HK-2 (cell line): Measurements from ENCODE around the gene CFHR3.
"Not testable (repeated sequence)": the region's sequence is repeated elsewhere in the genome, so short reads cannot be mapped to it uniquely, and the experiment has no call there.

Source experiments
- DNase-seq: peaks from one replicate; pipeline ENCODE4 v3.0.0-alpha.2; 2018; ENCODE audit not compliant: unreplicated experiment

The CFHR3 gene

DNA sequence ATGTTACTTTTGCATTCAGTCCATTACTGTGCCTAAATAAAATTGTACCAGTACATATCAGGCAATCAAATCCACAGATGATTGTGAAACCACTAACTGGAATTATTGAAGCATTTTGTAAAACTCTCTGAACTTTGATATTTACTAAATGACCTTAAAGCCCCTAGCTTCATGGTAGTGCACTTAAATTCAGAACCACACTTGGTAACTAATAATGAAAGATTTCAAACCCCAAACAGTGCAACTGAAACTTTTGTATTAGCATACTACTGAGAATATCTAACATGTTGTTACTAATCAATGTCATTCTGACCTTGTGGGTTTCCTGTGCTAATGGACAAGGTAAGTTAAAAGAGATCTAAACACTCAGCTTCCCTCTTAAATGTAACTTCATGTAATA lies at the start of gene CFHR3:
TSS of gene CFHR3 (plus strand) at position 238 of the 400 bp plus-strand sequence. CDS start at position 285, 47 bp downstream.
- no peak for DNase-seq

DNA sequence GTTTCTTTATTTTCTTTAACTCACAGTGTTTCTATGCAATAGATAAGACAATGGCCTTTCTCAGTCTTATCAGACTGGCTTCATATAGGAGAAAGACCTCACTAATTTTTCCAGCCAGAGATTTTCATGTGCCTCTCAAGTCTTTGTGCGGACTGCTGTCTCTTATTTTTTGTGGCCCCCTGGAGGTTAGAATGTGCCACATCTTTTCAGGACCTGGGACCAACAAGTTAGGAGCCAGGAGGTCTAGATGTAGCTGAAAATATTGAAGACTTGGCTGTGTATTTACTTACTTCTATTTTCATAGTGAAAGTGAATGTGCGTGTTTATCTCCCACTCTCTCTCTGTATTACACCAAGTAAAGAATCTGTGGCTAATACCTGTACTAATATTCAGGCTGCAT lies 42.1 kb upstream of the CFHR3 start:
- no peak for DNase-seq

DNA sequence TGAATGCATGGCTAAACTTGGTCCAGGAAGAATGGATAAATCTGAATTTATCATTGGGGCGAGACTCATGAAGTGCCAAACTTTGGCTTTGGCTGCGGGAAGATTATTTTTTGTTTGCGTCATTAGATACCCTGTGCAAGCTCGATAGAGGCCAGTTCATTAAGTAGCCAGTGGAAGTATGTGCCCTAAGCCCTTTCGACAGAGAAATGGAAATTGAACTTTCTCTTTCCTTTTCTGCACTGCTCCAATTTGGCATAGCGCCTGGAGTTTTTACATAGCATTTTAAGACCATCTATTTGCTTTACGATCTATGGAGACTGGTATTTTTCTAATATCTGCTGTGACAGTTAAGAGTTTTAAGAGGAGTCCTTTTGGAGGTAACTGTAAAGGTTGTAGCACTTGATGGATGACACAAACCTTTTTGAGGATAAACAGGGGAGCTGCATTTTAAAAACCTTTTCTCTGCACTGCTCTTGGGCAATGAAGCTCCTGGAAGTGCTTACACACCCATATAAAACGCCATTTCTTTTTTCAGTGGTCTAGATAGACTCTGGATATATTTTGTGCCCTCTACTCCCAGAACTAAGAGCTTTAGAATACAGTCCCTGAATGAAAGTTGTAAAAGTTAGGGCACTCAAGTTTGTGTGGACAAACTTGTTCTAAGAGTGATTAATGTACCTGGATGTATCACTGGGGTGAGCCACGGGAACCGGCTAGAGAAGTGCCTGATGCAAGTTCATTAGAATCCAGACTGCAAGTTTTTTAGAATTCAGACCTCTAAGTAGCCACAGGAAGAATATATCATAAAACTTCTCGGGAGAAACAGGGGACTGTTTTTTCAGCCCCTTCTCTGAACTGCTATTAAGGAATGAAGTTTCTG lies 41.3 kb upstream of the CFHR3 start:
- DNase-seq, result no peak

DNA sequence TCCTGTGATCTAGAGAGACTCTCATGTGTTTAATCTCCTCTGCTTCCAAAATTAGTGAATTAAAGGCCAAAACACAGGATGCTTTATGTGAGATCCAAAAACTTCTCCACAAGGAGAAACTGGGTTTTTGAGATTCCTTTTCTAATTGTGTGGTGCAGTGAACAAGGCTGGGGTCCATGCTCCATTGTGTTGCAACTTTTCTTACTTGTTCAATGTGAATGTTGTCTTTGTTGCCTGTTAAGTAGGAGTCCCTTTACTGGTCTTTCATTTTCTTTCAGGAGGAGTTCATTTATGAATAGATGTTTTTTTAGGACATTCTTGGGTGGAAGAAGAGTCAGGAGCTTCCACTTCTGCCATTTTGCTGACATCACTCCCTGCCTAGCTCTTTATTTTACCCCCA lies 40.6 kb upstream of the CFHR3 start:
- no peak for DNase-seq

DNA sequence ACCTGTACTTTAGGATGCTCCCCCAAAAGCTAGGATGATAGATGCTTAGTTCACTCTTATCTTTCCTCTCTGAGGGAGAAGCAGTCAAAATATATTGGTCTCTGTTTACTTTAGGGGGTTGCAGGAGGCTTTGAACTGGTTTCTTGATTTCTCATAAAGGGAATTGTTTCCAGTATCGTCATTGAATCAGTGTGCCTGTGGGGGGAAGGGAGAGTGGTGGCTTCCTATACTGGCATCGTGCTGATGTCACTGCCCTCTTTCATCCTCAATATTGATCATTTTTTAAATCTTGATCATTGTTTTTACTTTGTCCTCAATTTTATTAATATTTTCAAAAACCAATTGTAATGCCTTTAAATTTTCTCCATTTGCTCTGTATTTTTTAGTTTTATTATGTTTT lies 40.2 kb upstream of the CFHR3 start:
- DNase-seq, result no peak

DNA sequence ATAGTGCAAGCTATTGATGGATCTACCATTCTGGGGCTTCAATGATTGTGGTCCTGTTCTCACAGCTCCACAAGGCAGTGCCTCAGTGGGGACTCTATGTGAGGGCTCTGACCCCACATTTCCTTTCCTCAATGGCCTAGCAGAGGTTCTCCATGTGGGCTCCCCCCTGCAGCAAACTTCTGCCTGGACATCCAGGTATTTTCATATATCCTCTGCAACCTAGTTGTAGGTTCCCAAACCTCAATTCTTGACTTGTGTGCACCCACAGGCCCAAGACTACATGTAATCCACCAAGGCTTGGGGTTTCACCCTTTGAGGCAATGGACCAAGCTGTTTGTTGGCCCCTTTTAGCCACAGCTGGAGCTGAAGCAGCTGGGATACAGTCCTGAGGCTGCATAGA lies 35.9 kb upstream of the CFHR3 start:
- no peak for DNase-seq

DNA sequence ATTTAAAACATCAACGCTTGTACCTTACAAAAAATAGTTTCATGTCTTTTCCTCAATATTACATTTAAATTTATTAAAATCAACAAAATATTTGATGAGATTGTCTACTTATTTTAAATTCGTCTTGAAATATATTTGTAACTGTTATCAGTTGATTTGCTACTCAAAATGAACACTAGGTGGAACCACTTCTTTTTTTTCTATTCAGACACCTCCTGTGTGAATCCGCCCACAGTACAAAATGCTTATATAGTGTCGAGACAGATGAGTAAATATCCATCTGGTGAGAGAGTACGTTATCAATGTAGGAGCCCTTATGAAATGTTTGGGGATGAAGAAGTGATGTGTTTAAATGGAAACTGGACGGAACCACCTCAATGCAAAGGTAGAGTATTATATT lies 31.4 kb upstream of the CFHR3 start:
- DNase-seq, result not testable (repeated sequence)

DNA sequence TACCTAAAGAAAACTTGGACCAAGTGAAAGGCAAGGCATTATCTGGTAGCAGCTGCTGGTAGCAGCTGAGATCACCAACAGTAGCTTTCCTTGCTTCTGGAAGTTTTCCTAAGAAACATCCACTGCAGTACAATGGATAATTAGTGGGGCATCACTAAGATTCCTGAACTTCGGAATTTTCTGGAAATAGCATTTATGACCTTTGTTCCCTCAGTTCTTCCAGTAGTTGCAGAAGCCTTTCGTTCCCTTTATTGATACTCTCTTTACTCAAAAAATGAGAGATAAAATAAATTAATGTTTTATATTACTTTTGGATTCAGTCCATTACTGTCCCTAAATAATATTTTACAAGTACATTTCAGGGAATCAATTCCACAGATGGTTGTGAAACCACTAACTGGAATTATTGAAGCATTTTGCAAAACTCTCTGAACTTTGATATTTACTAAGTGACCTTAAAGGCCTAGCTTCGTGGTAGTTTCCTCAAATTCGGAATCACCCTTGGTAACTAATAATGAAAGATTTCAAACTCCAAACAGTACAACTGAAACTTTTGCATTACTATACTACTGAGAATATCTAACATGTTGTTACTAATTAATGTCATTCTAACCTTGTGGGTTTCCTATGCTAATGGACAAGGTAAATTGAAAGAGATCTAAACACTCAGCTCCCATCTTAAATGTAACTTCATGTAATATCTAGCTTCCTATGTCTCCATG lies 9.5 kb upstream of the CFHR3 start:
- DNase-seq, result not testable (repeated sequence)

DNA sequence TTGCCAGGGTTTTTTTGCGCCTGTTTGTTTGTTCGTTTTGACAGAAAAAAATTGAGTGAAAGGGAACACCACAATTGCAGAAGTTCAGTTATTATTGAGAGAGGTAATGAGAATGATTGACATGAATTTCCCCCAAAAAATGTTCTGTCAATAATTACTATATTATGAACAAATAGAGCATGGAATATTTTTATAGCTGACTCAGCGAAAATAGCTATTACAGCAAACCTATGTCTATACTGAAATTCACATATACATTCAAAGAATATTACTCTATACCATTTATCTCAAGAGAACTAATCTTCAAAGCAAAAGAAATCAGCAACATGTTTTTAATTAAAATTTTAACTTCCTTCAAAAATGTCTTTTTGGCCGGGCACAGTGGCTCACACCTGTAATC lies 4.8 kb upstream of the CFHR3 start:
- not testable (repeated sequence) for DNase-seq

DNA sequence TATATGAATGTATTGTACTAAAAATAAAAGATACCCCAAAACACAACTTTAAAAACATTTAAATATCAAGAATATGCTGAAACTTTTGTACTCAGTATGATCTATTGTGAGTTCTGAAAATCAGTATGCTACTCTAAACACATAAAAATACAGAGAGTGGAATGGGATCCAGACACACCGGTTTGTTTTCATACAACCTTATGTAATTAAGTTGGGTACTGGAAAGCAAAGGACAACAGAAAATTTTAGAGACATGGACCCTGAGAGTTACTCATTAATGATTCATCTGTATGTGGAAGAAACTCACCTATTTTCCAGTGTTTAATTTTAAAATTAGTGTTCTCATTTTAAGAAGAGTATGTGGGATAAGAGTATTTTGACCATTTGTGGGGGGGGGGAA lies 927 bp upstream of the CFHR3 start:
- DNase-seq, result no peak

DNA sequence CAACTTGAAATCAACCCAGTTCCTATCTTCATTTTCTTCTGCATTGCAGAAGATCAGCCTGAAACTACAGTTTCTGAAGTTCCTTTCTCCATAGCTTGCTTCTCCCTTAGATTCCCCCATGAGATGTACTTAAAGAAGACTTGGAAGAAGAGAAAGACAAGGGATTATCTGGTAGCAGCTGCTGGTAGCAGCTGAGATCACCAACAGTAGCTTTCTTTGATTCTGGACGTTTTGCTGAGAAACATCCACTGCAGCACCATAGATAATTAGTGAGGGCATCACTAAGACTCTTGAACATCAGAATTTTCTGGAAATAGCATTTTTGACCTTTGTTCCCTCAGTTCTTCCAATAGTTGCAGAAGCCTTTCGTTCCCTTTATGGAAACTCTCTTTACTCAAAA lies 465 bp upstream of the CFHR3 start:
- DNase-seq, result no peak

DNA sequence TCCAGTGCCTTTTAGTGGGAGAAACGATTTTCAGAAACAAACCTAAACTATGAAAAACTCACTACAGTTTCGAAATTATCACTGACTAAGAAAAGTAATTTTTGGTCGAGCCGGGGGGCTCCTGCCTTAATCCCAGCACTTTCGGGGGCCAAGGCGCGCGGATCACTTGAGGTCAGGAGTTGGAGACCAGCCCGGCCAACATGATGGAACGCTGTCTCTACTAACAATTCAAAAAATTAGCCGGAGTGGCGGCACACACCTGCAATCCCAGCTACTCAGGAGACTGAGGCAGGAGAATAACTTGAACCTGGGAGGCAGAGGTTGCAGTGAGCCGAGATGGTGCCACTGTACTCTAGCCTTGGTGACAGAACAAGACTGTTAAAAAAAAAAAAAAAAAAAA lies 3.0 kb downstream of the CFHR3 start:
- no peak for DNase-seq

DNA sequence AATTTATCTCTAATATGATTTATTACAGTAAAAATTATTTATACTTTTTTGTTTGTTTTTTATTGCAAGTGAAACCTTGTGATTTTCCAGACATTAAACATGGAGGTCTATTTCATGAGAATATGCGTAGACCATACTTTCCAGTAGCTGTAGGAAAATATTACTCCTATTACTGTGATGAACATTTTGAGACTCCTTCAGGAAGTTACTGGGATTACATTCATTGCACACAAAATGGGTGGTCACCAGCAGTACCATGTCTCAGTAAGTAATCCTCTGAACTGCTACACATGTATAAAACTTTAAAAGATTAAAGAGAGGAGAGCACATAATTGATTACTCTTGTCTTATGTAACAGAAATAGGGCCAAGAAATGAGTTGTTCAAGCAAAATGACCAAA lies 4.5 kb downstream of the CFHR3 start:
- DNase-seq, result no peak

DNA sequence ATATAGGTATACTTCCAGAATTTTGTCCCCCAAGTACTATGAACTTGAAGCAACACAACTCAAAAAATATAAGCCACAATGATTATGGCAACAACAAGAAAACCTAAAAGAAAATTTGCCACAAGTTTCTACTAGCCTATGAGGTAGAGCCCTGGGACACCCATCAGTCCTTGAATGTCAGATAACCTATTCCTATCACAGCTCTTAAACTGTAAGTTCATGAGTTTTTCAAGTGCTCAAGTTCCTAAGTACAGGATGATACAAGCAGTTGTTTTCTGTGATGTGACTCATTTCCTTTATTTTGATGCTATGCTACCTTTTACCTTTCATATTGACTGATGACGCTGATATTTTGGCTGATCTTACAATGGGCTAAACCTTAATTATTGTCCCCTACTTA lies 16.6 kb downstream of the CFHR3 start:
- not testable (repeated sequence) for DNase-seq

DNA sequence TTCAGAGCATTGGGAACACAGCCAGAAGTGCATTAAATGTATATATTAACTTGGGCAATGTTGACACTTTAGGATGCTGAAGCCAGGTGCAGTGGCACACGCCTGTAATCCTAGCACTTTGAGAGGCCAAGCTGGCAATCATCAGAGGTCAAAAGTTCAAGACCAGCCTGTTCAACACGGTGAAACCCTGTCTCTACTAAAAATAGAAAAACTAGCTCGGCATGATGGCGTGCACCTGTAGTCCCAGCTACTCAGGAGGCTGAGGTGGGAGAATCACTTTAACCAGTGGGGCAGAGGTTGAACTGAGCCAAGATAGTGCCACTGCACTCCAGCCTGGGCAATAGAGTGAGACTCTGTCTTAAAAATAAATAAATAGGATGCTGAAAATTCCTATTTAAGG lies 19.5 kb downstream of the CFHR3 start:
- DNase-seq, result not testable (repeated sequence)

DNA sequence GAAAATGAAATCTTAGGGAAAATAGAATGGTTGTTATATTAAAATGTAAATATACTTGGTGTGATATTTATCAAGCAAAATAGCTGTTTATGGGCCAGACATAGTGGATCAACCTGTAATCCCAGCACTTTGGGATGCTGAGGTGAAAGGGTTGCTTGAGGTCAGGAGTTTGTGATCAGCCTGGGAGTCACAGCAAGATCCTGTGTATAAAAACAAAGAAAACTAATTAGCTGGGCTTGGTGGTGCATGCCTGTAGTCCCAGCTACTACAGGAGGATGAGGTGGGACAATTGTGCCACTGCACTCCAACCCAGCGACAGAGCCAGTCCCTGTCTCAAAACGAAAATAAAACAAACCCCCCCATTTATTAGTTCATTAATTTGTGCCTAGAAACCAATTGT lies 23.3 kb downstream of the CFHR3 start:
- DNase-seq, result no peak

DNA sequence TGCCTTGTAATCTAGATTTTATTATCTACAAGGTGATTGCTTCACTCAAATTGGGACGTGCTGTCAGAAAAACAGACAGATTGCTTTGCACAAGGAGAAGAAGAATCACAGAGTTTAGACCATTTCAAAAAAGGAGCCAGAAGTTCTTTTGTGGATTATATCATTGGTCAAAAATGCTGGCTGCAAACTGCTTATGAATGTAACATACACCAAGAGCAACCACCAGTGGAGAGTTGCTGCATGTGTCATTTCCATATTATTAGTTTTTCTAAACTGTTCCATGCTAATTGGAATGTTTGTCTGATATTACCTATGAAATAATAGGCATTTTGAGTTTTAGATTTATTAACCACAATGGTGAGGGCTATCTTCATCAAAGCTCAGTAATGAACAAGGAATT lies 27.3 kb downstream of the CFHR3 start:
- DNase-seq, result not testable (repeated sequence)

DNA sequence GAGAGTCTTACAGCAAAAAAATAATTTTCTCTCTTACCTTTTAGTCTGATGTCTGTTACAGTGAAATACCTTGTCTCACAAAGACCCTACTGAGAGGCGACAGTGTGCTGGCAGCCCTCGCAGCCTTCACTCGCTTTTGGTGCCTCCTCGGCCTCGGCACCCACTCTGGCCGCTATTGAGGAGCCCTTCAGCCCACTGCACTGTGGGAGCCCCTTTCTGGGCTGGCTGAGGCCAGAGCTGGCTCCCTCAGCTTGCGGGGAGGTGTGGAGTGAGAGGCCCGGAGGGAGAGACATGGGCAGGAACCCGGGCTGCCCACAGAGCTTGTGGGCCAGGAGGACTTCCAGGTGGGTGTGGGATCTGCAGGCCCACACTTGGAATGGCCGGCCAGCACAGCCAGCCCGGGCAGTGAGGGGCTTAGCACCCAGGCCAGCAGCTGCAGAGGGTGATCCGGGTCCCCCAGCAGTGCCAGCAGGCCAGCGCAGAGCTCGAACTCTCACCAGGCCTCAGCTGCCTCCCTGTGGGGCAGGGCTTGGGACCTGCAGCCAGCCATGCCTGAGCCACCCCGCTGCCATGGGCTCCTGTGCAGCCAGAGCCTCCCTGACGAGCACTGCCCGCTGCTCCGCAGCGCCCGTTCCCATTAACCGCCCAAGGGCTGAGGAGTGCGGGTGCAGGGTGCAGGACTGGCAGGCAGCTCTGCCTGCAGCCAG lies 34.0 kb downstream of the CFHR3 start:
- no peak for DNase-seq

DNA sequence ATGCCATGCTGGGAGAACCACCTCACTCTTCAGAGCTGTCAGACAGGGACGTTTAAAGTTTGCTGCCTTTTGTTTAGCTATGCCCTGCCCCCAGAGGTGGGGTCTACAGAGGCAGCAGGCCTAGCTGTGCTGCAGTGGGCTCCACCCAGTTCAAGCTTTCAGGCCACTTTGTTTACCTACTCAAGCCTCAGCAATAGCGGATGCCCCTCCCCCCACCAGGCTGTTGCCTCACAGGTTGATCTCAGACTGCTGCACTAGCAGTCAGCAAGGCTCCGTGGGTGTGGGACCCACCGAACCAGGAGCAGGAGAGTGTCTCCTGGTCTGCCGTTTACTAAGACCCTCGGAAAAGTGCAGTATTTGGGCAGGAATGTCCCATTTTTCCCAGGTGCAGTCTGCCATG lies 42.8 kb downstream of the CFHR3 start:
- DNase-seq, result not testable (repeated sequence)

DNA sequence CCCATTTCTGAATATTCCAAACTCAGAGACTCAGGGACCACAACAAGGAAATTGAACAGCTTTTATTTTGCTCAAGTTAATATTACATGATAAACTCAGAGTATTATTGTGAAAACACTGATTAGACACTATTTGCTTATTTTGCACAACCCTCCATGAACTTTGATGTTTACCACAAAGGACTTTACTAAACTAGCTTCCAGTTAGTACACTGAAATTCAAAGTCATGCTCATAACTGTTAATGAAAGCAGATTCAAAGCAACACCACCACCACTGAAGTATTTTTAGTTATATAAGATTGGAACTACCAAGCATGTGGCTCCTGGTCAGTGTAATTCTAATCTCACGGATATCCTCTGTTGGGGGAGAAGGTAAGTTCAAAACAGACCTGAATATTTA lies 44.9 kb downstream of the CFHR3 start, which contains the start of gene CFHR1:
TSS of gene CFHR1 (plus strand) at position 201 of the 400 bp plus-strand sequence. CDS start at position 315, 114 bp downstream.
- not testable (repeated sequence) for DNase-seq

DNA sequence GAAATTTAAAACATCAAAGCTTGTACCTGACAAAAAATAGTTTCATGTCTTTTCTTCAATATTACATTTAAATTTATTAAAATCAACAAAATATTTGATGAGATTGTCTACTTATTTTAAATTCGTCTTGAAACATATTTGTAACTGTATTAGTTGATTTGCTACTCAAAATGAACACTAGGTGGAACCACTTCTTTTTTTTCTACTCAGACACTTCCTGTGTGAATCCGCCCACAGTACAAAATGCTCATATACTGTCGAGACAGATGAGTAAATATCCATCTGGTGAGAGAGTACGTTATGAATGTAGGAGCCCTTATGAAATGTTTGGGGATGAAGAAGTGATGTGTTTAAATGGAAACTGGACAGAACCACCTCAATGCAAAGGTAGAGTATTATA lies 53.2 kb downstream of the CFHR3 start:
- not testable (repeated sequence) for DNase-seq
